H9 (cell line): Measurements from ENCODE around the gene UQCR11. TPM values are rescaled to one million over a fixed set of nuclear protein-coding genes. Genes with fewer than 3 reads are reported as not detected.

Experiments used
- DNase-seq: peaks from one replicate; pipeline ENCODE4 v3.0.0-alpha.2; 2017
- H2AFZ ChIP-seq: one replicate; pipeline ENCODE4 v1.6.1; 2013; ENCODE audit warnings: mild to moderate bottlenecking, low read length, control low read depth, moderate library complexity
- H2AK5ac ChIP-seq: 2 replicates; pipeline ENCODE4 v1.6.1; 2013; ENCODE audit warnings: low read length, control low read depth, mixed read lengths; ENCODE audit not compliant: insufficient read length
- H2BK120ac ChIP-seq: one replicate; pipeline ENCODE4 v1.6.1; 2013; ENCODE audit warnings: low read depth, mild to moderate bottlenecking, low read length, control low read depth, inconsistent platforms; ENCODE audit not compliant: poor library complexity, severe bottlenecking
- H2BK12ac ChIP-seq: 2 replicates; pipeline ENCODE4 v1.6.1; 2013; ENCODE audit warnings: low read length, control low read depth, mixed read lengths, low read depth; ENCODE audit not compliant: insufficient read length
- H2BK15ac ChIP-seq: 2 replicates; pipeline ENCODE4 v1.6.1; 2013; ENCODE audit warnings: low read depth, low read length, control low read depth
- H2BK20ac ChIP-seq: one replicate; pipeline ENCODE4 v1.6.1; 2013; ENCODE audit warnings: low read depth, mild to moderate bottlenecking, low read length, control low read depth, inconsistent platforms; ENCODE audit not compliant: poor library complexity, severe bottlenecking
- H2BK5ac ChIP-seq: 2 replicates; pipeline ENCODE4 v1.6.1; 2013; ENCODE audit warnings: low read length, control low read depth, mixed read lengths; ENCODE audit not compliant: insufficient read length
- H3K14ac ChIP-seq: 2 replicates; pipeline ENCODE4 v1.6.1; 2013; ENCODE audit warnings: low read length, control low read depth; ENCODE audit not compliant: insufficient read depth
- H3K18ac ChIP-seq: 2 replicates; pipeline ENCODE4 v1.6.1; 2013; ENCODE audit warnings: low read depth, mild to moderate bottlenecking, mixed read lengths, low read length, control low read depth; ENCODE audit not compliant: insufficient read length
- H3K23ac ChIP-seq: 2 replicates; pipeline ENCODE4 v1.6.1; 2013; ENCODE audit warnings: low read length, control low read depth, mixed read lengths, low read depth; ENCODE audit not compliant: insufficient read length
- H3K23me2 ChIP-seq: 2 replicates; pipeline ENCODE4 v1.6.1; 2013; ENCODE audit warnings: low read depth, mild to moderate bottlenecking, mixed read lengths, low read length, control low read depth; ENCODE audit not compliant: insufficient read length, poor library complexity, severe bottlenecking
- H3K27ac ChIP-seq: 2 replicates; pipeline ENCODE4 v1.5.1; 2013; ENCODE audit warnings: low read length, control low read depth, mixed read lengths, low read depth; ENCODE audit not compliant: insufficient read length
- H3K27me3 ChIP-seq: 2 replicates; pipeline ENCODE4 v1.6.1; 2013; ENCODE audit warnings: low read length, control low read depth, inconsistent platforms; ENCODE audit not compliant: insufficient read depth
- H3K4ac ChIP-seq: 2 replicates; pipeline ENCODE4 v1.6.1; 2013; ENCODE audit warnings: low read depth, mild to moderate bottlenecking, control low read depth, inconsistent platforms, low read length, moderate library complexity
- H3K4me1 ChIP-seq: 2 replicates; pipeline ENCODE4 v1.6.1; 2013; ENCODE audit warnings: low read length, control low read depth, inconsistent platforms; ENCODE audit not compliant: insufficient read depth
- H3K4me2 ChIP-seq: 2 replicates; pipeline ENCODE4 v1.6.1; 2013; ENCODE audit warnings: low read length, control low read depth, mixed read lengths; ENCODE audit not compliant: insufficient read length, insufficient read depth
- H3K56ac ChIP-seq: 2 replicates; pipeline ENCODE4 v1.6.1; 2013; ENCODE audit warnings: low read depth, mild to moderate bottlenecking, mixed read lengths, low read length, control low read depth; ENCODE audit not compliant: insufficient read length
- H3K79me1 ChIP-seq: 2 replicates; pipeline ENCODE4 v1.6.1; 2013; ENCODE audit warnings: low read depth, mild to moderate bottlenecking, moderate library complexity, low read length, control low read depth, inconsistent platforms; ENCODE audit not compliant: insufficient read depth, poor library complexity, severe bottlenecking
- H3K79me2 ChIP-seq: 2 replicates; pipeline ENCODE4 v1.6.1; 2013; ENCODE audit warnings: low read length, control low read depth, inconsistent platforms; ENCODE audit not compliant: insufficient read depth
- H3K9ac ChIP-seq: 2 replicates; pipeline ENCODE4 v1.6.1; 2013; ENCODE audit warnings: low read length, control low read depth, mixed read lengths; ENCODE audit not compliant: insufficient read length; ENCODE audit errors: extremely low read depth
- H3K9me3 ChIP-seq: one replicate; pipeline ENCODE4 v1.6.1; 2013; ENCODE audit warnings: low read depth, low read length, inconsistent platforms; ENCODE audit not compliant: control insufficient read depth
- H3T11ph ChIP-seq: one replicate; pipeline ENCODE4 v1.6.1; 2013; ENCODE audit warnings: mild to moderate bottlenecking, low read length, control low read depth, inconsistent platforms
- H4K20me1 ChIP-seq: one replicate; pipeline ENCODE4 v1.6.1; 2013; ENCODE audit not compliant: control insufficient read depth, insufficient read length, insufficient read depth
- H4K5ac ChIP-seq: 2 replicates; pipeline ENCODE4 v1.6.1; 2013; ENCODE audit warnings: low read depth, mild to moderate bottlenecking, mixed read lengths, low read length, control low read depth; ENCODE audit not compliant: insufficient read length
- H4K8ac ChIP-seq: replicated peaks from 2 replicates; pipeline ENCODE4 v1.6.1; 2013; ENCODE audit warnings: low read length, control low read depth, mixed read lengths, low read depth; ENCODE audit not compliant: insufficient read length
- H4K91ac ChIP-seq: 2 replicates; pipeline ENCODE4 v1.6.1; 2013; ENCODE audit warnings: low read depth, mild to moderate bottlenecking, moderate library complexity, mixed read lengths, low read length, control low read depth; ENCODE audit not compliant: insufficient read length
- H3K27ac Mint-ChIP-seq, 3 experiments: 2 replicates in 2 of 3; 3 replicates in 1 of 3; pipeline ENCODE4 v1.8.0; 2020 to 2021; ENCODE audit warnings: mixed read lengths in 3 of 3, mild to moderate bottlenecking in 1 of 3, moderate library complexity in 1 of 3
- H3K27me3 Mint-ChIP-seq: 2 replicates; pipeline ENCODE4 v1.8.0; 2021; ENCODE audit warnings: low read depth, mild to moderate bottlenecking, moderate library complexity, mixed read lengths
- H3K36me3 Mint-ChIP-seq, 3 experiments: 2 replicates in 2 of 3; 3 replicates in 1 of 3; pipeline ENCODE4 v1.8.0; 2020 to 2021; ENCODE audit warnings: low read depth in 3 of 3, mixed read lengths in 3 of 3; ENCODE audit not compliant: insufficient read depth in 1 of 3
- H3K4me1 Mint-ChIP-seq, 2 experiments: 2 replicates each; pipeline ENCODE4 v1.8.0; 2020; ENCODE audit warnings: mixed read lengths in 2 of 2
- H3K4me3 Mint-ChIP-seq, 2 experiments: 2 replicates in 1 of 2; 3 replicates in 1 of 2; pipeline ENCODE4 v1.8.0; 2020 to 2021; ENCODE audit warnings: mild to moderate bottlenecking in 2 of 2, mixed read lengths in 2 of 2, moderate library complexity in 1 of 2
- H3K9me3 Mint-ChIP-seq, 2 experiments: 2 replicates in 1 of 2; 3 replicates in 1 of 2; pipeline ENCODE4 v1.8.0; 2020; ENCODE audit warnings: mild to moderate bottlenecking in 2 of 2, mixed read lengths in 2 of 2, moderate library complexity in 1 of 2
- WGBS: extraction: QIAGEN DNeasy Blood & Tissue Kit; methylation state at CpG from one replicate; pipeline ENCODE4 v1.1.7; 2013; ENCODE audit warnings: missing lambda C conversion rate, low lambda C conversion rate, mixed read lengths; ENCODE audit not compliant: insufficient read length; ENCODE audit errors: extremely low coverage; 5-methylcytosine and 5-hydroxymethylcytosine counted together
- total RNA-seq: library from RNA; stranded (reverse); gene quantifications from 2 replicates; pipeline ENCODE4 v1.2.1, GENCODE V29; 2021
- TF ChIP-seq, protein P1 (sequence below): fragments of 200-600 bp; sonication (generic); conservative IDR thresholded peaks from 3 replicates; pipeline ENCODE4 v1.8.0; 2021; ENCODE audit warnings: antibody characterized with exemption, mild to moderate bottlenecking

The UQCR11 gene
- total RNA-seq, 1 experiment from 2014 or later = 174 TPM

DNA sequence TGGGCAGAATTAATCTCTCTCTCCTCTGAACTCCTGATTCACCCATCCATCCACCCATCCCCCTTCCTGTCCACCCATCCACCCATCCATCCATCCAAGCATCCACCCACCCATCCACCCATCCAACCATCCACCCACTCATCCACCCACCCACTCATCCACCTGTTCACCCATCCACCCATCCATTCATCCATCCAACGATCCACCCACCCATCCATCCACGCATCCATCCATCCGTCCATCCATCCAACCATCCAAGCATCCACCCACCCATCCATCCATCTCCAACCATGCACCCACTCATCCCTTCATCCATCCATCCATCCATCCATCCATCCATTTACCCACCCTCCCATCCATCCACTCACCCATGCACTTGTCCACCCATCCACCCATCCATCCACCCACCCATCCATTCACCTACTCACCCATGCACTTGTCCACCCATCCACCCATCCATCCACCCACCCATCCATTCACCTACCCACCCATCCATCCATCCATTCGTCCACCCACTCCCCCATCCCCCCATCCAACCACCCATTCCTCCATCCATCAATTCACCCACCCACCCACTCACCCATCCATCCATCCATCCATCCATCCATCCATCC lies 55.8 kb downstream of the UQCR11 start:
- Histone ChIP-seq H2AK5ac (no peak overlapping the region), H2AFZ (no peak overlapping the region), H2BK12ac (no peak overlapping the region), H3K4me1 (no peaks in the 10 kb centered on the region), H2BK15ac (no peak overlapping the region), H3K4ac (no peak overlapping the region), H2BK120ac (no peak overlapping the region), H3K79me2 (no peaks in the 10 kb centered on the region), H2BK20ac (no peak overlapping the region), H4K8ac (no peak overlapping the region), H3K14ac (no peak overlapping the region), H3K4me2 (no peak overlapping the region), H4K91ac (no peak overlapping the region), H3T11ph (no peak overlapping the region), H3K23ac (no peak overlapping the region), H3K9ac (no peak overlapping the region), H3K56ac (no peak overlapping the region), H4K5ac (no peak overlapping the region), H4K20me1 (no peaks in the 10 kb centered on the region), H2BK5ac (no peak overlapping the region), H3K79me1 (no peaks in the 10 kb centered on the region), H3K27ac (no peak overlapping the region), H3K18ac (no peak overlapping the region), H3K9me3 (no peaks in the 10 kb centered on the region), H3K27me3 (no peaks in the 10 kb centered on the region), H3K23me2 (peaks cover 4% of the 10 kb centered on the region)
- H3K36me3 Mint-ChIP-seq = no peaks in the 10 kb centered on the region; a peak in 1 of 7 replicates
- WGBS = 100% methylated on average over 3 of the region's 4 CpGs
- TF ChIP-seq, protein P1, sequence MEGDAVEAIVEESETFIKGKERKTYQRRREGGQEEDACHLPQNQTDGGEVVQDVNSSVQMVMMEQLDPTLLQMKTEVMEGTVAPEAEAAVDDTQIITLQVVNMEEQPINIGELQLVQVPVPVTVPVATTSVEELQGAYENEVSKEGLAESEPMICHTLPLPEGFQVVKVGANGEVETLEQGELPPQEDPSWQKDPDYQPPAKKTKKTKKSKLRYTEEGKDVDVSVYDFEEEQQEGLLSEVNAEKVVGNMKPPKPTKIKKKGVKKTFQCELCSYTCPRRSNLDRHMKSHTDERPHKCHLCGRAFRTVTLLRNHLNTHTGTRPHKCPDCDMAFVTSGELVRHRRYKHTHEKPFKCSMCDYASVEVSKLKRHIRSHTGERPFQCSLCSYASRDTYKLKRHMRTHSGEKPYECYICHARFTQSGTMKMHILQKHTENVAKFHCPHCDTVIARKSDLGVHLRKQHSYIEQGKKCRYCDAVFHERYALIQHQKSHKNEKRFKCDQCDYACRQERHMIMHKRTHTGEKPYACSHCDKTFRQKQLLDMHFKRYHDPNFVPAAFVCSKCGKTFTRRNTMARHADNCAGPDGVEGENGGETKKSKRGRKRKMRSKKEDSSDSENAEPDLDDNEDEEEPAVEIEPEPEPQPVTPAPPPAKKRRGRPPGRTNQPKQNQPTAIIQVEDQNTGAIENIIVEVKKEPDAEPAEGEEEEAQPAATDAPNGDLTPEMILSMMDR = no peak
- H3K27ac Mint-ChIP-seq = no peak overlapping the region
- no peaks in the 10 kb centered on the region; a peak in 2 of 5 replicates for H3K9me3 Mint-ChIP-seq
- no peak for DNase-seq
- H3K27me3 Mint-ChIP-seq = peaks cover 19% of the 10 kb centered on the region
- H3K4me3 Mint-ChIP-seq = no peak overlapping the region
- H3K4me1 Mint-ChIP-seq = no peaks in the 10 kb centered on the region

Other genes with a start within 250 kb of the UQCR11 start
- gene NDUFS7, start 221.6 kb downstream of the UQCR11 start, total RNA-seq = 83.7 and 83.9 TPM in 2 replicates
- 26.6 and 27.4 TPM in 2 replicates for gene GAMT, start 203.9 kb downstream of the UQCR11 start, total RNA-seq
- 255 and 265 TPM in 2 replicates for gene DAZAP1, start 197.9 kb downstream of the UQCR11 start, total RNA-seq
- gene RPS15, start 167.1 kb downstream of the UQCR11 start, total RNA-seq = 1,628 and 1,677 TPM in 2 replicates
- 0.68 and 2.0 TPM in 2 replicates for gene APC2, start 155.3 kb downstream of the UQCR11 start, total RNA-seq
- 30.3 and 36.8 TPM in 2 replicates for gene C19orf25, start 126.2 kb downstream of the UQCR11 start, total RNA-seq
- 5.8 and 9.1 TPM in 2 replicates for gene PCSK4, start 115.1 kb downstream of the UQCR11 start, total RNA-seq
- 10.4 and 10.5 TPM in 2 replicates for gene REEP6, start 114.3 kb downstream of the UQCR11 start, total RNA-seq
- 1.4 and 1.5 TPM in 2 replicates for gene ADAMTSL5, start 92.4 kb downstream of the UQCR11 start, total RNA-seq
- 0.50 and 0.57 TPM in 2 replicates for gene PLK5, start 81.4 kb downstream of the UQCR11 start, total RNA-seq
- 70.4 and 75.9 TPM in 2 replicates for gene MEX3D, start 37.1 kb downstream of the UQCR11 start, total RNA-seq
- gene MBD3, start 12.6 kb downstream of the UQCR11 start, total RNA-seq = 126 and 128 TPM in 2 replicates
- gene TCF3, start 47.2 kb upstream of the UQCR11 start, total RNA-seq = 304 TPM in 2 replicates
- 0.04 and 0.07 TPM in 2 replicates for gene ONECUT3, start 148.0 kb upstream of the UQCR11 start, total RNA-seq
- 8.7 and 9.6 TPM in 2 replicates for gene ATP8B3, start 206.8 kb upstream of the UQCR11 start, total RNA-seq
- gene REXO1, start 243.0 kb upstream of the UQCR11 start, total RNA-seq = 45.6 and 56.8 TPM in 2 replicates